Measurements from ENCODE around the gene DOK1.

DOK1 gene

GRCh38 chr2:74553892-74554819, at the start of gene DOK1, which contains the start of gene LOXL3:
Gene DOK1, plus strand, starts transcription at chr2:74554720. Its CDS starts 35 bp downstream, at chr2:74554755.
Gene LOXL3, minus strand, starts transcription at chr2:74553942. Its CDS starts 1,308 bp downstream, at chr2:74552634.
- peak; percentile 89 for DNase-seq

DNA sequence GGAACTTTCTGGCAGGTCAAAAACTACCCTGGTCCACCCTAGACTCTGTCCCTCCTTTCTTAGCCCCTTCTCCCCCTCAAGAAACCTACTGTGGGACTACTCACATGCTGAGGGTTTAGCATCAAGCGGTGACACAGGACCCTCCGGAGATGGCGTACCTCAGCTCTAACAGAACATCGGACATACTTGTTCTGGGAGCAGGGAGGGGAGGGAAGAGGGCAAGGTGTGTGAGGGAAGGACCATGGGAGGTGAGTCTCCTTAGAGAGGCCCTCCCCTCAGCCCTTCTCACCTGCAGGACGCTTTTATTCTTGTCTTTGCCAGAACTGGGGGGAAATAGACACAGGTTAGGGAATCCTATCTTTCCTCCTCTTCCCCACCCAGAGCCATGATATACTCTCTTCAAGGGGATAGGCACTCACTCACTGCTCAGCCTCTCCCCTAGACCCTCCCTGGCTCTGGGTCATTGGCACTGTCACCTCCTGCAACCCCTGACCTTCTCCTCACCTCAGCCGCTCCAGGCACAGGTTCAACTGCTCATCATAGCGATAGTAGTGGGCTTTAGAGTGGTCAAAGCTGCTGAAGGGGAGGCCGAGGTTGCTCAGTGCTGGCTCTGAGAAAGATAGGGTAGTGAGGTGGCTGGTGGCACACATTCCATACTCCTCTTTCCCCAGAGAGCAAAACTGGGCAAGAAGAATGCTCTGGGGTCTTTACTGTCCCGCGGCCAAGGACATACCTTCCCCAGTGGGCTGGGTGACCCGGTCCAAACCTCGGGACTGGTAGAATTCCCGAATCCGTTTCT, 48.9 kb upstream of the DOK1 start:
- no peak for DNase-seq

GRCh38 chr2:74507145-74507925, 47.2 kb upstream of the DOK1 start, which contains the start of gene PCGF1:
Gene PCGF1, minus strand, starts transcription at chr2:74507695. Its CDS starts 27 bp downstream, at chr2:74507668.
- peak; percentile 100 for DNase-seq

- DNase-seq: peak; percentile 30
Observed at GRCh38 chr2:74507926-74508520, 46.5 kb upstream of the DOK1 start.

DNA sequence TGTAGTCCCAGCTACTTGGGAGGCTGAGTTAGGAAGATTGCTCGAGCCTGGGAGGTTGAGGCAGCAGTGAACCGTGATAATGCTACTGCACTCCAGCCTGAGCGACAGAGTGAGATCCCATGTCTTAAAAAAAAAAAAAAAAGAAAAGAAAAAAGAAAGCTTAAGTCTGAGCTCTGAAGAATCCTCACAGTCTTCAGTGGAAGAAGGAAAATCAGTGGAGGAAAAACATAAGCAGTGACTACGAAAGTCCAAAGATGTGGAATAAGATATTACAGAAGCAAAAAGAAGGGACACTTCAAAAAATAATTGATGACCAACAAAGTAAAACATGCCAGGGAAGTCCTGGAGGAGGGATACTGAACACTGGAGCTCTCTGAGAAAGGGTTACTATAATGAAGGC, 44.2 kb upstream of the DOK1 start:
- DNase-seq: no peak

DNA sequence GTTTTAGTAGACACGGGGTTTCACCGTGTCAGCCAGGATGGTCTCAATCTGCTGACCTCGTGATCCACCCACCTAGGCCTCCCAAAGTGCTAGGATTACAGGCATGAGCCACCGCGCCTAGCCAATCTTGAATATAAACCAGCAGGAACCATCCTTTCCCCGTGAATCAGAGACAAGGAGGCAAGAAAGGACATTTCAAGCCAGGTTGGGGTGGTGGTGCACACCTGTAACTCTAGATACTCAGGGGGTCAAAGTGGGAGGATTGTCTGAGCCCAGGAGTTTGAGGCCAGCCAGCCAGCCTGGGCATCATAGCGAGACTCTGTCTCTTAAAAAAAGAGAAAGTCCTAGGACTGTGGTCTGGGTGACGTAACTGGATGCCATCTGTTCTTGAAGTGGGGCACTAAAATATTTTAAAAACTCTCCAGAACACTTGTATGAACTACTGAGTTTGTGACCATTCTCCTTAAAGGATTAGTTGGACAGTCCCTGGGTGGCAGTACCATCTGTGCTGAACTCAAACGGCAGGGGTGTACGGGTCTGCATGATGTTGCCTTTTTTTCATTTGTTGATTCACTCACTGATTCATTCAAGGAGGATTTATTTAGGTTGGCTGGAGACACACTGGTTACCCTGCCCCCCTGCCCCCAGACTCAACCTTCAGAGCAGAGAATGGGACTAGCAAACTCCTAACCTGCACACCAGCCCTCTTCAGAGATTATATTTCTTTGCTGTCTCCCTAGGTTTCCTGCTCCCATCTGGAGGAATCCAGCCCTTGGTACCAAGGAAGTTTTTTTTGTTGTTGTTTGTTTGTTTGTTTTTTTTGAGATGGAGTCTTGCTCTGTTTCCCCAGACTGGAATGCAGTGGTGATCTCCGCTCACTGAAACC, 43.2 kb upstream of the DOK1 start:
- DNase-seq: no peak

DNA sequence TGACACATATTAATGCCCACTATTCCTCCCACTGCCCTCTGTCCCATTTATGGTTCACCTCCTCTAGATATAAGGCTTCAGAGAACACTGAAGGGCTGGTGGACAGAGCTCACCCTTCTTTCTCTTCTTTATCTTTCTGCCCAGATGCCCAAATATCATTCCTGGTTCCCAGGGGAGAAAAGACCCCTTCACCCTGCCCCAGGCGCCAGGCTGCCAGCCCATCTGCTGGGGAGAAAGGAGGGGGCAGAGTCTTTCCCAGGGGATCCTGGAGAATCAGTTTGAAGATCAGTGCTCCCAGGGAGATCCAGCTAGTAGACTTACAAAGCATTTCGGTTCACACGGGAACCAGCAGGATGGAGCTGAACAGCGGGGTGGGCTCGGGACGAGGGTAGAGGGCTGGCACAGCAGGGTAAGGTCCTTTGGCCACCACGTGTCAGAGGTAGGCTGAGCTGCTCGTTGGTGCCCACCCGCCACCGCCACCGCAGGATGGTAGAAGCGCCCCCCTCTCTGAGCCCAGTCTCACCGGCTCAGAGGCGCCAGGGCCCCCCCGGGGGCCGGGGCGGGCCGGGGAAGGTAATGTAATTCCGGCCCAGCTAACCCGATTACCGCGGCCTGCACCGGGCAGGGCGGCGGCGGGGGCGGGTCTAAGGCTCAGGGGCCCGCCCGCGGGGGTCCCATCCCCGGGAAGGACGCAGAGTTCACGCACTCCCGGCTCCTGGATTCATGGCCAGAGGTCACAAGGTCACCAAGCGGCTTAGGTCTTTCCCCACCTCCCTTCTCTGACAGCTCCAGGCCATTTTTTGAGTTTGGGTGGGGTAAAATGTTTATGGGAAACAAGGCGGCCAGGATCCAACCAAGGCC, 41.5 kb upstream of the DOK1 start:
- no peak for DNase-seq

GRCh38 chr2:74513605-74514367, 40.7 kb upstream of the DOK1 start:
- peak; percentile 42 for DNase-seq

DNA sequence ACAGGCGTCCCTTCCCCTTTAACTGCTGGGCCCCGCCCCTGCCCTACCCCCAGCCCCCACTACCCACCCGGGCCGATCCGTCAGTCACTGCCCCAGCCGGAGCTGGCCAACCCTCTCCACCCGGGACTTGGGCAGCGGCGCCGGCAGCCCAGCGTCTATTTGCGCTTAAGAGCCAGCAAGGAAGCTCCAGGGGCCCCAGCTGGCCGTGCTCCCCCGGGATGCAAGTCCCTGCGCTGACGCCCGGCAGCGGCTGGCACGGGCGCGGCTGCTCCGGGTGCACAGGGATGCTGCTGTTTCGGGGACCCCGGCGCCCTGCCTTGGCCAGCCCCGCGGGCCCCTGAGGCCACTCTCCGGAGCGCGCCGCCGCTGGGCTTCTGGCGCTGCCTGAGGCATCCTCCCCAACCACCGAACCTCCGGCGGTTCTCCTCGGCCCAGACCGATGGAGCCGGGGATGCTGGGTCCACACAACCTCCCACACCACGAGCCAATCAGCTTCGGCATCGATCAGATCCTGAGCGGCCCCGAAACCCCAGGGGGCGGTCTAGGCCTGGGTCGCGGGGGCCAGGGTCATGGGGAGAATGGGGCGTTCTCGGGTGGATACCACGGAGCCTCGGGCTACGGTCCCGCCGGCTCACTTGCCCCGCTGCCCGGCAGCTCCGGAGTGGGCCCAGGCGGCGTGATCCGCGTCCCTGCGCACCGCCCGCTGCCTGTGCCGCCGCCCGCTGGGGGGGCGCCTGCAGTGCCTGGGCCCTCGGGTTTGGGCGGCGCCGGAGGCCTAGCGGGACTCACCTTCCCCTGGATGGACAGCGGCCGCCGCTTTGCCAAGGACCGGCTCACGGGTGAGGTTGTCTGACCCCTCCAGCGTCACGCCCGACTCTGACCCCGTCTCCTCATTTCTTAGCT, 39.9 kb upstream of the DOK1 start, which contains the start of gene TLX2:
Gene TLX2 (plus strand): TSS at position 83 of the 903 bp plus-strand sequence. CDS start 357 bp downstream, at position 440.
- DNase-seq: peak; percentile 14

DNA sequence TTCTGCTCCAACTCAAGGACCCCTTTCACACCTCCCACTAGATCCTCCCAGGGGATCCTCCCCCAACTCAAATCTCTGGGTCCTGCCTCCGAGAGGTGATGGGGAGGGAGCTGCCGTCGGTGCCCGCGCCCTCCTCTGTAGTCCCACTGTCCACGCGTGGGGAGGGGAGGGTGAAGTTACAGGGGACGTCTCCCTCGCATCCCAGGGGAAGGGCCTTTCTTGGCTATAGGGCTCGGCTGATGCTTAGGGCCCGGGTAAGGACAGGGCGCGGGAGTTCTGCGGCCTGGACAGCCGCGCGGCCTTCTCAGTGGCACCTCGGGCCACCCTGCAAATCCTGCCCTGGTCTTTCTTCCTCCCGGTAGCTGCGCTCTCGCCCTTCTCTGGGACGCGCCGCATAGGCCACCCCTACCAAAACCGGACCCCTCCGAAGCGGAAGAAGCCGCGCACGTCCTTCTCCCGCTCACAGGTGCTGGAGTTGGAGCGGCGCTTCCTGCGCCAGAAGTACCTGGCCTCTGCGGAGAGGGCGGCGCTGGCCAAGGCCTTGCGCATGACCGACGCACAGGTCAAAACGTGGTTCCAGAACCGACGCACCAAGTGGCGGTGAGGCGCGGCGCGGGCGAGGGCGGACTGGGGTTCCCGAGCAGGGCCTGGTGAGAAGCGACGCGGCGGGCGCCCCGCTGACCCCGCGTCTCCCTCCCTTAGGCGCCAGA, 39.1 kb upstream of the DOK1 start:
- DNase-seq: peak; percentile 15

- DNase-seq: peak; percentile 81
Observed at GRCh38 chr2:74515981-74516633, 38.4 kb upstream of the DOK1 start.

- DNase-seq: no peak
Observed at GRCh38 chr2:74516650-74517049, 37.9 kb upstream of the DOK1 start.

DNA sequence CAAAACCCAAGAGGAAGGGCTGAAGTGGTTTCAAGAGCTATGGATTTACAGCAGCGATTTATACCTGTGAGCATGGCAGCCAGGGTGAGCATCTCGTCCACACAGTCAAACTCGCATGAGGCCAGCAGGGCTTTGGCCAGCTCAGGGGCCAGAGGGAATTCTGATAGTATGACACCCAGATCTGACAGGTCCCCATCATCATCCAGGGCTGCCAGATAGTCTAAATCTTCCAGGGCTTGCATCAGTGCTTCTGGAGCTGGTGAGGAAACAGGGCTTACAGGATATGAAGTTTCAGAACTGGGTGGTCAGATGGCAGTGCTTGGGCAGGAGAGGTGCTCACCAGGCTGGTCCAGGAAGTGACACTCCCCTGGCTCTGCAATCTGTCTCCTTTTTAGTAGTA, 32.0 kb upstream of the DOK1 start:
- DNase-seq: no peak

GRCh38 chr2:74524005-74524404, 30.5 kb upstream of the DOK1 start:
- DNase-seq: no peak

DNA sequence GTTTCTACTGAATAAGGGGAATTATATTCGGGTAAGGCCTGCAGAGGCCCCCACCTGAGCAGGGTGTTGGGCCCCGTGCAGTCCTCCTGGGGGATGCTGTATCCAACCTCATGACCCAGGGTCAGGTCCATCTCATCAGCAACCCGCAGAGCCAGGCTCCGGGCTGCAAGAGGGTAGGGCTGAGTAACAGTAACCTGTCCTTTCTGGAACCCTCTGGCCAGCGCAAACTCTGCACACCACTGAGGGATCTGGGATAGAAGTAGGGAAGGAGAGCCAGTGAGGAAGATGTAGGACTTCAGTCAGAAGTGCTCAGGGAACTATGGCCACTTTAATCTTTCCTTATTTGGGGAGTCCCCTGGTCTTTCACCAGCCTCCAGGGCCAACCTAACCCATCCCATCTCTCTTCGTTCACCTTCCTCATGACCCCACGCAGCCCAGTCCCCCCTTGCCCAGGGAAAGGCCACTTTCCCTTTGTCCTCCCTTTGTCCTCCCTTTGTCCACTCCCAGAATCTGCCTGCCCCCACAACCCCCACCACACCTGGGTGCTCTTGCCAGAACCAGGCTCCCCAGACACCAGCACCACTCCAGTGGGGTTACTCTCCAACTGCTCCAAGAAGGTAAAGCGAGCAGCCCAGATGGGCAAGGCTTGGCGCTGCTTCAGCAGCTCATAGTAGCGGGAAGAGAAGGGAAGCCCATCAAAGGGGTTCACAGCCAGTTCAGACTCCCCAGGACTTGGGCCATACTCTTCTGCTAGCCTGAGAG, 29.4 kb upstream of the DOK1 start:
- DNase-seq: no peak

Data from CD4-positive, alpha-beta T cell treated with Interleukin-6 for 4 hours (primary cell).